Coronary artery (tissue), 2 donors: Measurements from ENCODE around the gene OCSTAMP.

Experiments used
- DNase-seq: peaks from one replicate; pipeline ENCODE4 v3.0.0-alpha.2; 2017; ENCODE audit warnings: low spot score
- H3K27ac ChIP-seq, 2 donors: fragments of 200-600 bp; sonication (generic); one replicate each; pipeline ENCODE4 v1.5.1; 2016 to 2019
- H3K4me3 ChIP-seq: fragments of 200-600 bp; sonication (generic); 2 replicates; pipeline ENCODE4 v1.5.1; 2016; ENCODE audit warnings: mild to moderate bottlenecking, moderate library complexity
- TF ChIP-seq, protein P1 (sequence below): fragments of 200-600 bp; sonication (generic); IDR thresholded peaks from one replicate; pipeline ENCODE4 v1.5.1; 2019; ENCODE audit warnings: antibody characterized with exemption

Gene OCSTAMP

DNA sequence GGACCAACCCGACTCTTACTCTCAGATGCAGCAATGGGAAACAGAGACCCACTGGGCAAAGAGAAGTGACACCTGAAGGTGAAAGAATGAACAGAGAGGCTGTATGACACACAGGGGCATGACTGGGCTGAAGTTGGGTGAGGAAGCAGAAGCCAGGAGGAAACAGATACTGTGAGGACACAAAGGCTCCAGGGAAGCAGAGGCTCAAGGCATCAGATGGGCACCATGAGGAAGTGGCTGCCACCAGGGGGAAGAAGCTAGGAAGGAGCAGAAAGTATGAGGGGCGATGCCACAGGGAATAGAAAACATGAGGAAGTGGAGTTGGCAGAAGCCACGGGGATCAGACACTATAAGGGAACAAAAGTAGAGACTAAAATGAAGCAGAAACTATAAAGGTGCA lies 30.9 kb upstream of the OCSTAMP start:
- no peak for DNase-seq
- H3K27ac ChIP-seq = no peak overlapping the region
- TF ChIP-seq, protein P1, sequence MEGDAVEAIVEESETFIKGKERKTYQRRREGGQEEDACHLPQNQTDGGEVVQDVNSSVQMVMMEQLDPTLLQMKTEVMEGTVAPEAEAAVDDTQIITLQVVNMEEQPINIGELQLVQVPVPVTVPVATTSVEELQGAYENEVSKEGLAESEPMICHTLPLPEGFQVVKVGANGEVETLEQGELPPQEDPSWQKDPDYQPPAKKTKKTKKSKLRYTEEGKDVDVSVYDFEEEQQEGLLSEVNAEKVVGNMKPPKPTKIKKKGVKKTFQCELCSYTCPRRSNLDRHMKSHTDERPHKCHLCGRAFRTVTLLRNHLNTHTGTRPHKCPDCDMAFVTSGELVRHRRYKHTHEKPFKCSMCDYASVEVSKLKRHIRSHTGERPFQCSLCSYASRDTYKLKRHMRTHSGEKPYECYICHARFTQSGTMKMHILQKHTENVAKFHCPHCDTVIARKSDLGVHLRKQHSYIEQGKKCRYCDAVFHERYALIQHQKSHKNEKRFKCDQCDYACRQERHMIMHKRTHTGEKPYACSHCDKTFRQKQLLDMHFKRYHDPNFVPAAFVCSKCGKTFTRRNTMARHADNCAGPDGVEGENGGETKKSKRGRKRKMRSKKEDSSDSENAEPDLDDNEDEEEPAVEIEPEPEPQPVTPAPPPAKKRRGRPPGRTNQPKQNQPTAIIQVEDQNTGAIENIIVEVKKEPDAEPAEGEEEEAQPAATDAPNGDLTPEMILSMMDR = no peak
- no peak overlapping the region for H3K4me3 ChIP-seq

DNA sequence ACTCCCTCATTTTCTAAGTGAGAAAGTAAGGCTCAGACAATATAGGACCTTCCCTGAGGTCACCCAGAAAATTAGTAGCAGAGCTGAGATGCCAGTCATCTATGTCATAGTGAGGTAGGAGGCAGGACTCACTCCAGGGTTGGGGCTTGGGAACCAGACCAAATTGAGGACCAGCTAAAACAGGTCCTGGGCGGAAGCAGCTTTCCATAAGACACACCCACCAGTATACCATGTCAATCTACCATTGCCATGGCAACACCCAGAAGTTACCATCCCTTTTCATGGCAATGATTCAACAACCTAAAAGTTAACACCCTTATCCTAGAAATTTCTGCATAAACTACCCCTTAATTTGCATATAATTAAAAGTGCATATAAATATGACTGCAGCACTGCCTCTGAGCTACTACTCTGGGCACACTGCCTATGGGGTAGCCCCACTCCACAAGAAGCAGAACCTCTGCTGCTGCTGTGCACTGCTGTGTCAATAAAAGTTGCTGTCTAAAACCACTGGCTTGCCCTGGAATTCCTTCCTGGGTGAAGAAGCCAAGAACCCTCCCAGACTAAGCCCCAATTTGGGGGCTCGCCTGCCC lies 30.3 kb upstream of the OCSTAMP start:
- TF ChIP-seq, protein P1 = no peak
- Histone ChIP-seq H3K4me3 (no peak overlapping the region), H3K27ac (no peak overlapping the region)
- no peak for DNase-seq

DNA sequence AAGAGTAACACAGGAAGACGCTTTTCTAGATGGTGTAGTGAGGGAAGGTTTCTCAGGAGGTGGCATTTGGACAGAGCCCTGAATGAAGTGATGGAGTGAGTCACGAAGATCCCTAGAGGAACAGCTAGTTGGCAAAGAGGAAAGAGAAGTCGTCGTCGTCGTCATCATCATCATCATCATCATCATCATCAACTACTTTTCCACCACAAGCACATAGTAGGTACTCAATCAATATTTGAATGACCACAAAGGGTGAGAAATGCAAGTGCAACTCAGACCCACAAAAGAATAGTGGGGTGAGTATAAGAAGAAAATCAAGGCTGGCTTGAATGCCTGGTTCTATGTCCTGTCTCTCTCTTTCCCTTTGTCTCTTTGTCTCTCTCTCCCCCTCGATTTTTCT lies 28.3 kb upstream of the OCSTAMP start:
- TF ChIP-seq, protein P1 = no peak
- Histone ChIP-seq H3K27ac (no peak overlapping the region), H3K4me3 (no peak overlapping the region)
- DNase-seq = no peak

DNA sequence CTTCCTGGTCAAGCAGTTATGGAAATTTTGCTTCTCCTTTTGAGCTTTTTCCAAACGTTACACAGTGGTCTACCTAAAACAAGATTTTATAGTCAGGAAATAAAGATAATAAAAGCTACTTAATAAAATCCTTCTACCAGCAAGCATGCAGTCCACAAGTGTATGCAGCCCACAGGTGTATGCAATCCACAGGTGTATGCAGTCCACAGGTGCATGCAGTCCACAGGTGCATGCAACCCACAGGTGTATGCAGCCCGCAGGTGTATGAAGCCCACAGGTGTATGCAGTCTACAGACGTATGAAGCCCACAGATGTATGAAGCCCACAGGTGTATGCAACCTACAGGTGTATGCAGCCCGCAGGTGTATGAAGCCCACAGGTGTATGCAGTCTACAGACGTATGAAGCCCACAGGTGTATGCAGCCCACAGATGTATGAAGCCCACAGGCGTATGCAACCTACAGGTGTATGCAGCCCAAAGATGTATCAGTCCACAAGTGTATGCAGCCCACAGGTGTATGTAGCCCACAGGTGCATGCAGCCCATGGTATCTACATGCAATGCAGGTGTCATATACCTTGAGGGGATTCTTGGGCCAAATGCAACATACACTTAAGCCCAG lies 26.4 kb upstream of the OCSTAMP start:
- DNase-seq = no peak
- TF ChIP-seq, protein P1 = no peak
- Histone ChIP-seq H3K4me3 (no peak overlapping the region), H3K27ac (no peak overlapping the region)

DNA sequence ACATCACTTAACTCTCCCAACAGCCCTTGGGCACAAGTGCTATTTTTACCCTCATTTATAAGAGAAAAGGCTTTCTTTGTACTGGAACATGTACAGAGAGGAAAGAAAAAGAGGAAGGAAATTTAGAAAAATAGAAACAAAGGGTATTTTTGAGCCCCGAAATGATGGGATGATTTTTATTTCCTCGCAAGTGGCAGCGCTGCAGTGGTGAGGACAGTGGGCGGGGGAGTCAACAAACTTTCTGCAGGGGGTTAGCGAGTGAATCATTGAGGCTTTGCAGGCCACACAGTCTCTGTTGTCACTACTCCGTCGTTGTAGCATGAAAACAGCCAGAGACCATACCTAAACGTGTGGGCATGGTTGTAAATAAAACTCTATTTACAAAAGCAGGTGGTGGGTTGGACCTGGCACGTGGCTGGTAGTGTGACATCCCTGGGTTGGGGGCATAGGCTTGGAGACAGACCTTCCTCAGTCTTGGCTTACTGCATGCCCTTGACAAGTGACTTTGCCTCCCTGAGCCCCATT lies 25.5 kb upstream of the OCSTAMP start:
- DNase-seq = no peak
- Histone ChIP-seq H3K4me3 (no peak overlapping the region), H3K27ac (no peak overlapping the region)
- TF ChIP-seq, protein P1 = no peak

DNA sequence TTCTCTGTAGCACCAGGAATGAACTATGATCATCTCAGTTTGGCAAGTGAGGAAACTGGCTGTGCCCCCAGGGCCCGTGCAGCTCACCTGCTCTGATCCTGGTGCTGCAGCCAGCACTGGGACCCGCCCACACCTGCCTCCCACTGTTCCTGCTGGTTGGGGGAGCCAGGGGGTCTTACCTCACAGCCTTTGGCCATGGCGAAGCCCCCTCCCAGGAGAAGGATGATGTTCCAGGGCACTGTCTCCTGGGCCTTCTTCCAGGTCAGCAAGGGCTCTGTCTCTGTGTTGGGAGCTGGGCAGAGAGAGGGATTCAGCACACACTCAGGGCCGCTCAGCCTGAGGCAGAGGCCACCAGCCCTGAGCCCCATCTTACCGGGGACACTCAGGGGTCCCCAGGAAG lies 24.9 kb upstream of the OCSTAMP start:
- no peak for DNase-seq
- no peak overlapping the region for H3K4me3 ChIP-seq
- no peak overlapping the region for H3K27ac ChIP-seq
- TF ChIP-seq, protein P1 = no peak
